NCI-H1105 treated with DMSO at 0.1 percent for 48 hours (cell line): Measurements from ENCODE around the gene GAS1.

Experiments used
- DNase-seq: peaks from one replicate; lab custom pipeline; 2025; lab: John Stamatoyannopoulos, UW

GAS1 gene

DNA sequence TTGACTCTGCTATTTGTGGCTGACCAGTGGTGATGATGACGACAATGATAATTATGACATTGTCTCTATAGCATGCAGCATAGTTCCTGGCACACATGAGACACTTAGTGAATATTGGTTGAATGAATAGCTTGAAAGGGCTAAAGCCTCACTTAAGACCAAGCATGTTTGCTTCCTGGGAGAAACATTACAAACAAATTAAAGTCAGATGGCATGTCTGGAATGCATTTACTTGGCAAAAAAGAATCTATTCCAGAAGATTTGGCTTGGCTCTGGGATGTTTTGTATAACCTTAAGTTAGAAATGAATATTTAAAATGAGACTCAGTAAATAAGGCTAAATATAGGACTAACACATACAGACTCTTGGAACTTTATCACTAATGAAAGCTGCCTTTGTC, 21.6 kb downstream of the GAS1 start:
- no peak for DNase-seq

DNA sequence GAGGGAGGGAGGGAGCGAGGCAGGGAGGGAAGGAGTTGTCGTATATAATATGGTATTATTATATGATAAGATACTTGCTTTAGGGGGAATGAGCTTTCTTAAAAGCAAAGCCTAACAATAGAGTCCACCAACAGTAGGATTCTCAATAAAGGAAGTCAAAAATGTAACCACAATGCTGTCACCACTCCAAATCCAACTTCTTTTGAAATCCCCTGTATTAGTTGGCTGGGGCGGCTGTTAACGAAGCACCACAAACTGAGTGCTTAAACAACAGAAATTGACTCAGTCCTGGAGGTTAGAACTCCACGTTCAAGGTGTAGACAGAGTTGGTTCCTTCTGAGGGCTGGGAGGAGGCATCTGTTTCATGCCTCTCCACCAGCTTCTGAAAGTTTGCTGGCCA, 23.1 kb downstream of the GAS1 start:
- no peak for DNase-seq

DNA sequence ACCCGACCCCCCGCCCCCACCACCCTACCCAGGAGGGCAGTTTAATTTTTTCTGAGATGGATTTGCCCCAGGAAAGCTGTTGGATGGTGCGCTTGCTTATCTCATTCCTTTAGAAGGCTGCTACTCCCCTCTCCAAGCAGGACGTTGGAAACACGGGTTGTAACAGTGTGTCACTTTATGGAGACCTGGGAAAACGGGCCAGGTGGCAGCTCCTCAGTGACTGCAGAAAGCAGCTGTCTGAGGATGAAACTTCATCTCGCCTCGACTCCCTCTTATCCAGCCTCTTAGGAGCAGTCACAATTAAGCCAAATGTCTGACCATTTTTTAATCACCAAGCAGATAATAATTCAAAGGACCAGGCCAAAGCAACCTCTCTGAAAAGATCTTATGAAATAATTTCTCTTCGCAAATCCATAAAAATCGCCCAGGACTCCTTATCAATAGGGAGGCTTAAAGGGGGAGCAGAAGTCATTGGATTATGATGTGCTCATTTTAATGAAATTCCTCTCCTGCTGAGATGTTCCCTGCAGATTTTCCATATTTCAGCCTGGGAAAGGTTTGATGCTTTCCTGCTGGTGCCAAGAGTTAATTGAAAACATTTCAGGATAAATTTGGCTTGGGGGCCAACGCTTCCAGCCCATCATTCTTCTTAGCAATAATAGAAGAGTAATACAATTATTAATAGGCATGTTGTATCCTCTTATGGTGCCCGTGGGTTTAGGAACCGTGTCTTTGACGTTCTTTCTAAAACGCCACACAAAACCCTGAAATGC, 26.0 kb downstream of the GAS1 start:
- no peak for DNase-seq

DNA sequence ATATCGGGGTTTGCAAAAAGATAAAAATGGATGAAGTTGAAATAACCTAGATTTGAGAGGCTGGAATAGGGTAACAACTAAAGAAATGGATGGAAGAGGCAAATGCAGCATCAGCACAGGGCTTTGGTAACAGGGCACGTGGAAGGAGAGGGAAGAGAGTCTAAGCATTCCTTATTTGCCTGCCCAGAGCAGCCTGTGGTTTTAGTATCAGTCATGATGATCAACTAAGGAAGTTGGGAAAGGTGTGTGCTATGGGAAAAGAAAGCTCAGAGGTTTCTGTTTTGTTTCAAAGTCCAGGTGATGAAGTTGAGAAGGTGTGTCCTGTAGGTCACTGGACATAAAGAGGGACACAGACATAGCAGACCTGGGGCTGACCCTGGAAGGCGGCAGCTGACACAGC, 28.8 kb downstream of the GAS1 start:
- DNase-seq = no peak

DNA sequence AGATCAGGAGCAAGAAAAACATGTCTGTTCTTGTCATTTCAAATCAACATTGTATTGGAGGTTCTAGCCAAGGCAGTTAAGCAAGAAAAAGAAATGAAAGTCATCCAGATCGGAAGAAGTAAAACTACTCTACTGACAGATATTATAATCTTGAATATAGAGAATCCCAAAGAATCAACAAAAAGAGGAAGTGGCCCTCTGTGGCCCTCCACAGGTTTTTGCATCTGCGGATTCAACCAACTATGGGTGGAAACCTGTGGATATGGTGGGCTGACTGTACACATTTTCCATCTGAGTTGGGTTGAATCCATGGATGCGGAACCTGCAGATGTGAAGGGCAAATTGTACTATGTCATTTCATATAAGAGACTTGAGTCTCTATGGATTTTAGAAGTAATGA, 35.1 kb downstream of the GAS1 start:
- DNase-seq = no peak

DNA sequence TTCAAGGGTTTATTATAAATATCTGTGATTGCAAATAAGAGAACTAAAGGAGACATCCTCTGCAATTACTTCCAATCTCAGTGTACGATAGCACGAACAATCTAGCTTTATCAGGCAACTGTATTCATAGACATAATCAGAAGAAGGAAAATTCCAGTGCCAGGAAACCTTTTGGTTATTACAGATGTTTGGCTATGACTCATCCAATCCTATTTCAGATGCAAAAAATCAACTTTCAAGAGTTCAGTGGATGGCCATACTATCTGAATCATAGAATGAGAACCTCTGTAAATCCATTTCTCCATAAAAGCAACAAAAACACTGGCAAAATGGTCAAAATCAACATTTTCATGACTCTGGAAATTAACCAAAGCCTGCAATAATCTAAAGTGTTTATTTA, 37.9 kb downstream of the GAS1 start:
- no peak for DNase-seq

DNA sequence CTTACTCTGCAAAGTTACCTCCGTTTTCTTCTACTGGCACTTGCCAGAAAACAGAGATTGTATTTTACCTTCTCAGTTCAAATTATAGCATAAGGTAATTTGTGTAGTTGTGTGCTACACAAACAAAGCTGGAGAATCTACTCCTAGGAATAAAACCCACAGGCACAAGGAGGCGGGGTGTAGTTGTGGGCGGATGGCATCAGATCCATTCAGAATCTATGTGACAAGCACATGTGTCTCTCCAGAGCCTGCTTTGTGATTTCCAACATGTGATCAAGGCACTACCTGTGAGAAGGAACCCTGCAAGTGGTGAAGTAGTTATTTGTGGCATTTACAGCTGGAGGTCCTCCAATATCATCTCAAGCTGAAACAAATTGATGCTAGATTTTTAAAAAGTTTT, 39.0 kb downstream of the GAS1 start:
- DNase-seq = no peak

DNA sequence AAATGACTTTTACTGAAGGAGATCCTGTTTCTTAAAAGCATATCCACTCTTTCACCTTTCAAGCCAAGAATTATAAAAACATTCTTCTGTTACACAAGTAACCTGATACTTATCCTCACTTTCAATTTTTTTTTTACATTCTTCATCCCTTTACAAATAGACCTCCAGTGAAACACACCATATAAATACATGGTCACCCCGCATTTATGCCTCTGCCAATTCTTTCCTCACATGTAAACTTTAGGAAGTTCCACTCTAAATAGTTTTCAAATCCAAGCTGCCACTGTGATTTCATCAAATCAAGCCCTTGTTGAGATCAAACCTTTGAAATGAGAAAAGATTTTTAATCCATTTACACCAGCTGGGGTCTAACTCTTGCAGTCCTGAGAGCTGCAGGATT, 40.0 kb downstream of the GAS1 start:
- DNase-seq = no peak

DNA sequence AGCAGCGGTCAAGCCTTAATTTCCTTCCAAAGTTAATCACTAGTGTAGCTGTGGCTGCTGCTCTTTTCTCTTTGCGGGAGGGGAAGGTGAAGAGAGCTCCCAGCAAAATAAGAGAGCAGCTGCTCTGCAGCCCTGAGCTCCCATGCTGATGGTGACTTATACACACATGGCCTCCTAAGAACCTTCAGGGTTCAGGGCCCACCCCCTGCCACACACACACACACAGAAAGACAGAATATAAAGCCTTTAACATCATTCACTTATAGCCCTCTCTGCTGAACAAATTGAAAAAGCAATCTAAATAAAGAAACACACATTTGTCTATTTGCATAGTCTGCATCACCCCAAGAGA, 43.6 kb downstream of the GAS1 start:
- DNase-seq = no peak

DNA sequence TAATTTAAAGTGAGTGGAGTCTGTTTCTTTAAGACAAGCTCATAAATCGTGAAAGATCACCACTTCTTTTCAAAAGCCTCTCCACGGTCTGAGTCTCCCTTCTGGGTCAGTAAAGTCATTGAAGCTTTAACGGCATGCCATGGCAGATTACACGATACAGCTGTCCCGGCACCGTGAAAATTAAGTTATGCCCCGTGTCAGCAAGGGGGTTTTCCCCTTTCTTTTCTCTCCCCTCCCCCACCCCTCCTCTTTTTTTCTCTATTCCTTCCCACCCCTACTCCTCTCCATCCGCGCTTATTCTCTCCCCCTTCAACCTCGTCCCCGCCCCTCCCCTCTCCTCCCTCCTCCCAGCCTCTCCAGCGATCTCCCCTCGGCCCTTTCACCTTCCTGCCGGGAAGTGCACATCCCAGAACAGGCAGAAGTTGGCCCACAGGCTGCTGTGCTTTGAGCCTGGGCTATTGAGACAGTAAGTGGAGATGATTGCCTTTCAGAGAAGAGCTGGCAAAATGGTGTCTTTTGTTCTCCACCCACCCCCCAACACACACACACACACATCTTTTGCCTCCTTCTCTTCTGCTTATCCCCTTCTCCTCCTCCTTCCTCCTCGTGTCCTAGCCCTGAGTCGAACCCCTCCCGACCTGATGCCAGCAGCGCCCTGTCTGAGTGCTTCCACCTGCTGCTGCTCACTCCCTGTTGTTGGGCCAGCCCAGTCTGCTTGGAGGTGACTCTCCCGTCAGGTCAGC, 44.1 kb downstream of the GAS1 start:
- DNase-seq = no peak

DNA sequence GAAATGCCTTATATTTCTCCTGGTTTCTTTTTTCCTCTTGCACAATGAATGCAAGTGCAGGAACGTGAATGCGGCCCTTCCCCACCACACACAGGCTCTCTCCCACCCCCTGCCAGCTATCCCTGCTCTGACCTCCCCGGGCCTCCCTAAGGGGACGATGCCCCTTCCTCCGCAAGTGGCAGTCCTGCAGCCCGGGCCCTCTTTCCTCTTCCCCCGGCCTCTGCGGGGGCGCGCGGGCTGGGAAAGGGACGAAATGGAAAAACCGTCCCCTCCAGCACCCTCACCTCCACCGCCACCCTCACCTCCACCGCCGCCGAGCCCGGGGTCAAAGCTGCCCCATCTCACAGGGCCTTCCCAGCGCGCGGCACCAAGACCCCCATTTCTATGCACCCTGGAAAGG, 44.7 kb downstream of the GAS1 start:
- no peak for DNase-seq

DNA sequence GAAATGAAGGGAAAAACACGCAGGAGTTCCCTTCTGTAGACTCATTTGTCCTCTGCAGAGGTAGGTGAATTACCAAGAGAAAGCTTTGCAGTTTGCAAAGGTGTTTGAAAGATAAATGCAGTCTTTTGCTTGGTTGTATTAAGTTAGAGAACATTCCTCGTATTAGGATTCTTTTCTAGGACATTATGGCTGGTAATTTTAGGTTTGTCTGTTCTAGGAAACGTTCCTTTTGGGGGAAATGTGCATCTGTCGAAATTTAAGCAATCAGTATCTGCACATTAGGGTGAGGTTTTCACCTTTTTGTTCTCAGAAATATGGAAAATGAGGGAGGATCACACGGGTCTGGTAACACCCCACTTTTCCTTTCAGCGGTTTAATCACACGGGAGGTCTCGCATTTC, 45.1 kb downstream of the GAS1 start:
- DNase-seq = no peak

DNA sequence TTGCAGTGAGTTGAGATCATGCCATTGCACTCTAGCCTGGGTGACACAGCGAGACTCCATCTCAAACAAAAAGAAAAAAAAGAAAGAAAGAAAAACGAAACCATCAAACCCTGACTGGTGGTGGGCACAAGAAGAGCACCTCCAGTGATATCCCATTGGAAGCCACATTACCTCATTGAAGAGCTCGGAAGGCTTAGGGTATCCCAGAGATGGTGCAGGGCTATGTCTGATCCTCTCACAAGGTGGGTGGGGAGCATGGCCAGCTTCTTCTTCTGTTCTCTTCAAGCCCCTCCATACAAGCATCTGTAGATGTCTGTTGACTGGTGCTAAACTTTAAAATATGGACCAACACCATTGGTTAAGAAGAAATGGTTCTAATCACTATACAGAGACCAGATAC, 45.8 kb downstream of the GAS1 start:
- DNase-seq = no peak
